ENCODE data around the gene PRR23E.
A peak's percentile ranks its signal among the peaks of the same experiment; 100 is the strongest.

Gene PRR23E

DNA sequence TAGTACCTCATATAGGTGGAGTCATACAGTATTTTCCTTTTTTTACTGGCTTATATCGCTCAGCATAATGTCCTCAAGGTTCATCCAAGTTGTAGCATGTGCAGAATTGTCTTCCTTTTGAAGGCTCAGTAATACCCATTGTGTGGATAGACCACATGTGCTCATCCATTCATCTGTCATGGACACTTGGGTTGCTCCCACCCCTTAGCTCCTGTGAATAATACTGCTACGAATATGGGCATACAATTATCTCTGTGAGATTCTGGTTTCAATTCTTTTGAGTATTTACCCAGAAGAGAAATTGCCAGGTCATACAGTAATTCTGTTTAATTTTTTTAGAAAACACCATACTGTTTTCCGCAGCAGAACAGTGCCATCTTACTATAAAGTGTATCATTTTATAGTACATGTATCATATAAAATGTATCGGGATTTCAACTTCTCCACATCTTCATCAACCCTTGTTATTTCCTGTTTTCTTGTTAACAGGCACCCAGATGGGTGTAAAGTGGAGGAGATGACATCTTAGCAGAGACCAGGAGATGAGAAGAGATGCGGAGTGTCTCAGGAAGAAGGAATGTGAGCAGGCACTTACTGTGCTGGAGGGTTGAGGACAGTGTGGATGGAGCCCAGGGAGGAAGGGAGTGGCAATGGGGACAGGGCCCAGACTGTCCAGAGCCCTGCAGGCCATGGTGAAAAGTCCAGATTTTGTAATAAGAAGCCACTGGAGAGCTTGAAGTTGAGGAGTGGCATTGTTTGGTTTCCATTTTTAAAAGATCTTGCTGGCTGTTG lies 27.0 kb upstream of the PRR23E start:
- no peak for DNase-seq

- no peak for DNase-seq
Observed at GRCh38 chr3:127166501-127167065, 26.3 kb upstream of the PRR23E start.

GRCh38 chr3:127167315-127168043 lies 25.5 kb upstream of the PRR23E start:
- no peak for DNase-seq

DNA sequence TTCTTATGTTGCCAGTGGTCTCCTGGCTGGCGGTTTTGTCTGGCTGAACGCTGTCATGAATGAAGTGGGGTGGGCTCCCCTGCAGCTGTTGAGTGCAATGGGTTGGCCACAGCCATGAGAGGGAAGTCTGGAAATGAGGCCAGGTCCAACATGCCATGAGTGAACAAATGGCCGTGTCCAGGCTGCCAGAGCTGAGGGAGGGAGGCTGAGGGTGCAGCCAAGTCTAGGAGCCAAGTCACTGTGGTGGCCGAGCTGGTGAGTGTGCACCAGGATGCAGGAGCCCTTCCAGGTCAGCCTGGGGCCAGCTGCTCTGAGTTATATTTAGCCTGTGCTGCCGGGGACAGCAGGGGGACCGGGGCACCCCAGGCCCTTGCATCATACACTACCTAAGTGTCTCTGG lies 24.7 kb upstream of the PRR23E start:
- no peak for DNase-seq

- DNase-seq, result peak; percentile 41
Observed at GRCh38 chr3:127170814-127171213, 22.1 kb upstream of the PRR23E start.

DNA sequence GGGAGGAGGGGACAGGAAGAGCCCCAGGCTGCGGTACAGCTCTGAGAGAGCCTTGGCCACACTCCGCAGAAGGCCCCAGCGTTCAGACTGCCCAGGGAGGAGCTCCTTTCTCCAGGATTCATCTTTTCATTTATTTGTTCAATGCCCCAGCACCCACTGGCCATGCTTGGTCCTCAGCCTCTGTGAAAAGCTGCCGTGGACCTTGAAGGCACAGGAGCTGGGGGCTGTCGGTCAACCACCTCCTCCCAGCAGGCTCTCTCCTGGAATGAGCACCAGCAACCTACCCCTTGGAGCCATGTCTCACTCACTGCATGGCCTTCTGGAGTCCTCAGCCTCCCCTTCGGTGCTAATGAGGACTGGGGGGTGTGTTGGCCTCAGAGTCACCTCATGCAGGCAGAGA lies 21.6 kb upstream of the PRR23E start:
- DNase-seq, result no peak

- DNase-seq, result no peak
Observed at GRCh38 chr3:127171721-127172120, 21.2 kb upstream of the PRR23E start.

- no peak for DNase-seq
Observed at GRCh38 chr3:127172211-127172610, 20.7 kb upstream of the PRR23E start.

GRCh38 chr3:127172781-127173515 lies 20.0 kb upstream of the PRR23E start:
- no peak for DNase-seq

DNA sequence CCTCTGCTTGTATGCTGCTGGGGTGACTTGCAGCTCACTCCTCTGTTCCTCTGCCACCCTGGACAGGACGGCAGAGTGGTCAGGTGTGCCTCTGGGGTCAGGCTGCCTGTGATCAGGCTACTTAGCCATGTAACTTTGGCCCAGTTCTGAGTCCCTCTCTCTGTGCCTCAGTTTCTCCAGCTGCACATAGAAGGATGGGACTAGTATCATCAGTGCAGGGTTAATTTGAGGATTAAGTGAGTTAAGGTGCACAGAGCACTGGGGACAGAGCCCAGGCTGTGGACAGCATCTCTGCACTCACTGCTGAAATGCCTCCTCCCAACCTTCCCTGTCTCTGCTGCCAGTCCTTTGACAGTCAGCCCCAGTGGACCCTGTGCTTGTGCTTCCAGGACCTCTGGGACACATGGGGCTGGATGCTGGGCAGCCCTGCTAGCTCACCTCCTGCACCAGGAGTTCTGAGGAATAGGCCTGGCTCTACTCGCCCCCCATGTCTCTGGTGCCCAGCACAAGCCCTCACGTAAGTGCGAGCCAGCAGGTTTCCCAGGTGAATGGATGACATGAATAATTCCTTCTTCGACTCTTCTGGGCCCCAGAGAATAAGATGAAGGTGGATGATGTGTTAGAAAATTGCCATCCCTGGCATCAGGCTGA lies 19.3 kb upstream of the PRR23E start:
- DNase-seq, result no peak

DNA sequence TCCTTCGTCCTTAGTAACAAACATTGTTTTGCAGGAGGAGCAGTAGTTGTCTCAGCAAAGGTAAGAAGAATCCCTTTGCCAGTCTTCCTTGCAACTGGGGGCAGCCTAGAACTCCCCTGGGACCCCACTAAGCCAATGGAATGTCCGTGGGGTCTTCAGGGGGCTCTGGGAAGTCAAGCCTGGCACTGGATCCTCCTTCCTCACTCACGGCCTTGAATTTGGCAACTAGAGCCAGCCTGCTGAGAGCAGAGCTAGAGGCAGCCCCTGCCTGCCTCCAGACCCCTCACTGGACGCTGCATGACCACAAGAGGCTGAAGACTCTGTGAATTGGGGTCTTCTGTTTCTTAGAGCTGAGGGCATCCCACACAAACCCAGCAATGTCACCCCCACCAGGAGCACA lies 18.6 kb upstream of the PRR23E start:
- DNase-seq, result no peak

- no peak for DNase-seq
Observed at GRCh38 chr3:127174715-127175140, 18.2 kb upstream of the PRR23E start.

DNA sequence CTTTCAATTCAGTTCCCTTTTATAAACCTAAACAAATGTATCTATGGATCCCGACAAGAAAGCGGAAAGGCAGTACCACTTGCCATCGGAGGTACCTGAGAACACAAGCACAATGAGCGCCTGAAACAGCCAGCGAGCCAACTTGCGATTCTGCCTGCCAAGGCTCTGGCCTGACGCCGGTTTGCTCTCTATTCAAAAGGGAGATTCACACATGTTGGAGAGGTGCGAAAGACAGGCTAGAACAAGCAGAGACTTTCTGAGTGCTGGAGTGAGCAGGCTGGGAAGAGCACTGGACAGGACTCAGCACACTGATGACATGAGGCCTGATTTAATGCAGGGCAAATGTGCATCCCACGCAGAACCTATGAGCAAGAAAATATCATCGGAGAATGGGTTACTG lies 17.7 kb upstream of the PRR23E start:
- DNase-seq, result no peak

DNA sequence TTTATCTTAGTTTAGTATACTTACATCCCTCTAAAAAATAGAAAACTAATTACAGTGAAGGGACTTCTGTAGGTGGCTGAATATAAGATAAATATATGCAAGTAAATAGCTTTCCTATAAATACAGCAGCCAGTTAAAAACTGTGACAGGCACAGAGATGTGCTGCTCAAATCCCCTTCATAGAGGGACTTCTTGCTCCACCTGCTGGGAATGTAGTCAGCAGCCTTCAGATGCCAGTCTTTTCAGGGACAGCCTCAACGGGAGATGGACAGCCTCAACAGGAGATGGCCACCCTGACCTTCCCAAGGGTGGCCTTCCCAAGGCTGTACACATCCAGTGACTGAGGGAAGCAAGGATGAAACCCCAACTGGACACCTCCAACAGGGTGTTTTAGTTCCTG lies 15.7 kb upstream of the PRR23E start:
- no peak for DNase-seq

DNA sequence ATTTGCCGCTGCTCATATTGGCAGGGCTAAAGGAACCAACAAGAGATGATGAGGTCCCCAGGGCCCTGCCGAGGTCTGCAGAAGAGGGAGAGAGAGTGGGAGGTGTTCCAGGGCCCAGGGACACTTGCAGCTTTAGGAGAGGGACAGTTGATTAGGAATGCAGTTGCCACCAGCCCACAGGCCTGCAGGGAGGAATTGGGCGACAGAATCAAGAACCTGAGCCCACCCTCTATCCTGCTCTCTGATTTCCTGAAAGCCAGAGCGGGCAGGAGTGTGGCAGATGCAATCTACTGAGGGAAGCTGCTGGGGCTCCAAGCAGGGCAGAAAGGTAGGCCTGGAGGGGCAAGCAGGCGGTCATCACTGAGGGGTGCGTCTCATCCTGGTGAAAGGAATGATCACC lies 12.1 kb upstream of the PRR23E start:
- no peak for DNase-seq

DNA sequence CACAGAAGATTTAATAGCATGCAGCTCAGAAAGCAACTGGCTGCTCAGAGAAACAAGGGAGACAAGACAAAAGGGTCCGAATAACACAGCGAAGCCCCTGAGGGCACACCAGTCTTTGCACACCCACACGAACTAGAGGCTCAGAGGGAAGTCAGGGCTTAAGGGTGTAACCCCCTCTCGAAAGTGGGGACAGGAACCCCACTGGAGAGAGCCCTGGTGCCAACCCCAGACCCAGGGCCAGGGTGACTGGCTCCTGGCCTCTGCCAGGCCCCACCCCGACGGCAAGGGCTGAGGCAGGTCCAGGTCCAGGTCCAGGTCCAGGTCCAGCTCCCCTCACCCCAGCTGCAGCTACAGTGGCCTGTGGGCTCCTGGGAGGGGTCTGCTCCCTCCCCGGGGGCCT lies 10.5 kb upstream of the PRR23E start:
- DNase-seq, result no peak

DNA sequence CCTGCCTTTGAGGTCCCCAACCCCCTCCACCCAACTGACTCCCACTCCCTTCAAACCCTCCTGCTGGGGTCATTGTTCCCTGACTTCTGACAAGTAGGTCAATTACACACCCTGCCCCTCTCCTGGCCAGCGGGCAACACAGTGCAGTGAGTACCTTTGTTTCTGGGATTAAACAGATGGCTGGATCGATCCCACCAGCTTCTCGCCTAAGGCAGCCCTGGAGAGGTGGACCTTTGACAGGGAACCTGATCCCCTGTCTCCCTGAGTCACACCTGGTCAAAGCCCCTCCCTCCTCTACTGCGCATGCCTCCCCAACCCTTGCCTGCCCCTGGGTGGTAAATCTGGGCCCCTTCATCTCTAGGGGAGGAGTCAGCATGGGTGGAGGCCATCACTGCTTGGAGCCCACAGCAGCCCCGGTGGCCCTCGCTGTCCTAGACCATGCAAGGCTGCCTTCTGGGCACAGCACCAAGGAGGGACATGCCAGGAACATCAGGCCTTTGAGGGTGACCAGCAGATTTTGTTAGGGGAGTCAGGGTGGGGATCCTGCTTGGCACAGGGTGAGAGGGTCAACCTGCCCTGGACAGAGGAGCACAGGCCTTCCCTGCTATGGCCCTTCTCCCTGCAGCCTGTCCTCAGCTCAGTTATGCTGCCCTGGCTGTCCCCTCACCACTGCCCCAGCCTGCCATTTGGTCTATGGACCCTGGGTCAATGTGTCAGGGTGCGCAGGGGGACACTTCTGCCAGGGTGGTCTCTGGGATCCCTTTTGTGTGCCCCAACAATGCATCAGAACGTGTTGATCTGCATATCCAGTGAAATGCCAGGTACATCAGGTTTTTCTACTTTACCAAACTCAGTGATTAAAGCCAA lies 9.8 kb upstream of the PRR23E start:
- DNase-seq, result peak; percentile 65

DNA sequence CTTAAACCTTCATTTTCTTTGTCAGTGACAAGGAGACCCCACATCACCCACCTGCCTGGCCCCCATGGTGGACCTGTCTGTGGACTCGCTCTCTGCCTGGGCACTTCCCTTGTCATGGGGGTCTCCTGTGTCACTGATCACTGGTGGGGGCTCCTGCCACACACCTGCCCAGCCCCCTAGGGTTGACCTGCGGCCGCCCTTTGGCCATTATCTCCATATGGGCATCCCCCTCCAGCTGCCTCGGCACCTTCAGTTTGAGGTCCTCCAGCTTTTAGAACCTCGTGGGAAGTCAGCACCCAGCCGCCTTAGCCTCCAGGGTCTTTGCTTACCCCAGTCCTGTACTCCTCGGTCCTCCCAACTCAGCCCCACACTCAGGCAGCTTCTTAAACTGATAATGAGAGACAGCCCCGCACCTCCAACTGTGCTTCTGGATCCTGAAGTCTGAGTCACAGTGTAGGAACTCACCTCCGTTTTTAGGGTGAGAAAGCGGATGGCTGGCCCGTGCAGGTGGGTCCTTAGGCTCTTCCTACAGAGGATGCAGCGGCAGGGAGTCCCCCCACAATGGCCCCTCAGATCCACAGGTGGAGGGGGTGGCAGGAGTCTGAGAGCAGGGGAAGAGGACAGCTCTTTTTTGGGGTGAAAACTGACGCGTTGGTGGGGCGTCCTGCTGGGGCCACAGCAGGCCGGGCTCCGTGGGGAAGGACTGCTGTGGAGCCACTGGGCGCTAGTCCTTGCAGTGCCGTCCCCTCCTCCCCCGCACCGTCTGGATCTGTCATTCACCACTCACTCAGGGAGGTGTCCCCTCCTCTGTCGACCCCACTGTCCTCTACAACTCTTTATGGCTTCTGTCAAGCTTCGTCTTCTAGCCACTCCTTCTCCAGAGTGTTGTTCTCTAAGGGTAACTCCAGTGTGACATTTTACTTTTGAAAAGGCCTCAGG lies 8.7 kb upstream of the PRR23E start:
- no peak for DNase-seq

DNA sequence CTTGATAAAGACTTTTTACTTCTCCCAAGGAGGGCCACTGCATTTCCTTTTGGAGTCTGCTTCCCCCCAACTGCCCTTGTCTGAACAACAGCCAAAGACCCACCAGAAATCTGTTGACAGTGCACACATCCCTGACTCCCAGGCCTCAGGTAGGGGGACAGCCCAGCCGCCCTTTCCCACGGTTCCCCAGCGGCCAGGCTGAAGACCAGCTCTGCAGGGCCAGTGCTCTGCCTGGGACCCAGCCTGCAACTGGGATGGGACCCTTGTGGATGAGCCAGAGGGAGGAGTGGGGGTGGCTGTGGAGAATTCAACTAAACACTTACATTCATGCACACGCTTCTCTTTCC lies 8.1 kb upstream of the PRR23E start:
- no peak for DNase-seq

GRCh38 chr3:127185268-127185667 lies 7.7 kb upstream of the PRR23E start:
- DNase-seq, result no peak
